GM12878 (cell line): ENCODE data around the gene TBL3.

ENCODE experiments used
- CHD4 ChIP-seq: fragments of 200-600 bp; sonication (generic); IDR thresholded peaks from 2 replicates; pipeline ENCODE4 v1.6.1; 2016; ENCODE audit warnings: mild to moderate bottlenecking
- CREB1 ChIP-seq: IDR thresholded peaks from 2 replicates; pipeline ENCODE4 v1.6.1; 2012; ENCODE audit warnings: low read depth, mild to moderate bottlenecking, inconsistent platforms
- CTCF ChIP-seq, 3 experiments: IDR thresholded peaks in 2 of 3; conservative IDR thresholded peaks in 1 of 3; 2 replicates each; pipeline ENCODE4 v1.5.1; 2011; ENCODE audit warnings: low read depth in 3 of 3, low read length in 3 of 3, mild to moderate bottlenecking in 3 of 3, control low read depth in 2 of 3, moderate library complexity in 2 of 3, inconsistent platforms in 1 of 3, mixed read lengths in 1 of 3; ENCODE audit not compliant: control insufficient read depth in 2 of 3, insufficient read depth in 1 of 3; ENCODE audit errors: extremely low read depth in 1 of 3
- HDAC6 ChIP-seq: fragments of 200-600 bp; sonication (generic); IDR thresholded peaks from one replicate; pipeline ENCODE4 v1.8.0; 2017; ENCODE audit warnings: antibody characterized with exemption; ENCODE audit not compliant: unreplicated experiment
- KDM1A ChIP-seq: fragments of 200-600 bp; sonication (generic); IDR thresholded peaks from 2 replicates; pipeline ENCODE4 v1.6.1; 2016; ENCODE audit warnings: borderline replicate concordance
- MYC ChIP-seq: IDR thresholded peaks from 2 replicates; pipeline ENCODE4 v1.6.1; 2011; ENCODE audit warnings: mild to moderate bottlenecking, low read length, moderate library complexity, inconsistent platforms; ENCODE audit not compliant: insufficient read depth, insufficient replicate concordance, insufficient read length, severe bottlenecking
- PBX3 ChIP-seq: IDR thresholded peaks from 2 replicates; pipeline ENCODE4 v1.6.1; 2011; ENCODE audit warnings: mild to moderate bottlenecking, low read depth, low read length, moderate library complexity; ENCODE audit not compliant: insufficient replicate concordance
- POLR2A ChIP-seq: IDR thresholded peaks from 2 replicates; pipeline ENCODE4 v1.6.1; 2011; ENCODE audit warnings: low read depth, mild to moderate bottlenecking, low read length
- POU2F2 ChIP-seq: IDR thresholded peaks from 3 replicates; pipeline ENCODE4 v1.6.1; 2011; ENCODE audit warnings: low read depth, mild to moderate bottlenecking, low read length, borderline replicate concordance
- SIN3A ChIP-seq: IDR thresholded peaks from 2 replicates; pipeline ENCODE4 v1.6.1; 2012; ENCODE audit warnings: low read depth, low read length, improper control_type of control experiment
- TAF1 ChIP-seq: IDR thresholded peaks from 2 replicates; pipeline ENCODE4 v1.6.1; 2011; ENCODE audit warnings: mild to moderate bottlenecking, low read depth, low read length, borderline replicate concordance
- USF2 ChIP-seq: IDR thresholded peaks from 2 replicates; pipeline ENCODE4 v1.6.1; 2011; ENCODE audit warnings: low read depth, low read length, improper control_type of control experiment, borderline replicate concordance
- ZNF217 ChIP-seq: fragments of 450-650 bp; IDR thresholded peaks from 2 replicates; pipeline ENCODE4 v1.6.1; 2017; ENCODE audit warnings: antibody characterized with exemption, mild to moderate bottlenecking
- ZNF24 ChIP-seq: fragments of 450-650 bp; IDR thresholded peaks from 2 replicates; pipeline ENCODE4 v1.6.1; 2017; ENCODE audit warnings: antibody characterized with exemption, mild to moderate bottlenecking

- no peak for TF ChIP-seq MYC
- no peak for TF ChIP-seq SIN3A
- no peak for TF ChIP-seq CTCF (IDR thresholded peaks at IDR 0.05 in 2 of 3, conservative IDR thresholded peaks at IDR 0.05 in 1 of 3; ENCODE audit: control insufficient read depth in 2 of 3, extremely low read depth in 1 of 3, insufficient read depth in 1 of 3, low read depth in 3 of 3, low read length in 3 of 3)
- TF ChIP-seq USF2: no peak
- no peak for TF ChIP-seq KDM1A
- TF ChIP-seq PBX3: no peak
- TF ChIP-seq CHD4: no peak
- TF ChIP-seq HDAC6: no peak
- no peak for TF ChIP-seq POLR2A
- no peak for TF ChIP-seq CREB1
- TF ChIP-seq POU2F2: no peak
- TF ChIP-seq TAF1: no peak
- no peak for TF ChIP-seq ZNF217
- TF ChIP-seq ZNF24: no peak
These were observed 38.7 kb upstream of the TBL3 start for GRCh38 chr16:1933097-1933661.
